HL-60/S4 treated with retinoic acid at 250 ng/mL for 4 days and 3 days (cell line): Measurements from ENCODE around the gene SCAF4.
"Not testable (repeated sequence)": the region's sequence is repeated elsewhere in the genome, so short reads cannot be mapped to it uniquely, and the experiment has no call there.

Experiments
- in situ Hi-C: fragments of 300-500 bp; cut with MboI; formaldehyde crosslinking; loops from 2 replicates; pipeline ENCODE4 v1.7.0; 2022; ENCODE audit warnings: low sequenced_read_pairs

The SCAF4 gene

GRCh38 chr21:31651491-31651890 lies 80.4 kb downstream of the SCAF4 start:
- in situ Hi-C loops, result not testable (repeated sequence)

GRCh38 chr21:31650930-31651329 lies 81.0 kb downstream of the SCAF4 start:
- in situ Hi-C loops, result no loop called here

DNA sequence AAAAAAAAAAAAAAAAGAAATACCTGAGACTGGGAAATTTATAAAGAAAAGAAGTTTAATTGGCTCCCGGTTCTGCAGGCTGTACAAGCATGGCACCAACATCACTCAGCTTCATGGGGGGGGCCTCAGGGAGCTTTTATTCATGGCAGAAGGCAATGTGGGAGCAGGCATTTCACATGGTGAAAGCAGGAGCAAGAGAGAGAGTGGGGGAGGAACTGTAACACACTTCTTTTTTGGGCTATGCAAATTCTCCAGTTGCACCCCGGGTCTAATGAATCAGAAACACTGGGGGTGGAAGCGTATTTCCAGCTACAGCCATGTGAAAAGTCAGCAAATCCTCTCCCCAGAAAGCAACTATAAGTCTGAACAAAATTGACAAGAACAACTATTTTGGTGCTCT lies 84.3 kb downstream of the SCAF4 start:
- in situ Hi-C loops, result no loop called here

- in situ Hi-C loops, result no loop called here
Observed at GRCh38 chr21:31644643-31645042, 87.3 kb downstream of the SCAF4 start.

DNA sequence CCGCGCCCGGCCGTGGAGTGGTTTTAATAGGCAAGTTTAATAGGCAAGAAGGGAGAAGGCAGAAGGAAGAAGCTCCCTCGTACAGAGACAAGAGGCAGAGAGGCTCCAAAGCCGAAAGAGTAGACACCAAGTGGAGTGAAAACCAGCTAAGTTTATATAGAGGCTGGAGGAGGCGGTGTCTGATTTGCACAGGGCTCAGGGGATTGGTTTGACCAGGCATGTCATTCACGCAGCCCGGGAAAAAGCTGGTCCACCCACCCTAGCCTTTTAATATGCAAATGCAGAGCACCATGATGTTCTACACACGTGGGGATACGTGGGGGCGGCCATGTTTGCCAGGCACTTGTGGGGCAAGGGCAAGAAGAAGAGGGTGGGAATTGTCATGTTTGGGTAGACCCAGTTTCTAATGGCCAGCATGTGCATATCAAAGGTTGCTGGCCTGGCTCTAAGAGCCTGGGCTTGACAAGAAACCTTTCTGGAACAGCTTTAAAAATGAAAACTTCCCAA lies 90.4 kb downstream of the SCAF4 start:
- in situ Hi-C loops, result no loop called here

DNA sequence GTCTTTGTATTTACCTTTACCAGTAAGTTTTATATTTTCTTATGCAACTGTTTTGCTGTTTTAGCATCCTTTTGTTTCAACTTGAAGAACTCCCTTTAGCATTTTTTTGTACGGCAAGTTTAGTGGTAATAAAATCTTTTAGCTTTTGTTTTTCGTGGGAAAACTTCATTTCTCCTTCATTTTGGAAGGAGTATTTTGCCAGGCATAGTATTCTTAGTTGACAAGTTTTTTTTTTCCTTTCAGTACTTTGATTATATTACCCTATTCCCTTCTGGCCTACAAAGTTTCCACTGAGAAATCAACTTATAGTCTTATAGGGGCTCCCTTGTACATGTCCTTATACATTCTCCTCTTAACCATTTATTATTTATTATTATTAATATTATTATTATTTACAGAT lies 95.0 kb downstream of the SCAF4 start:
- in situ Hi-C loops, result no loop called here

GRCh38 chr21:31634993-31635392 lies 96.9 kb downstream of the SCAF4 start:
- in situ Hi-C loops, result no loop called here

- in situ Hi-C loops, result not testable (repeated sequence)
Observed at GRCh38 chr21:31631881-31632280, 100.0 kb downstream of the SCAF4 start.

- in situ Hi-C loops, result no loop called here
Observed at GRCh38 chr21:31629972-31630711, 101.8 kb downstream of the SCAF4 start.

GRCh38 chr21:31624961-31625491 lies 106.9 kb downstream of the SCAF4 start:
- in situ Hi-C loops, result no loop called here

DNA sequence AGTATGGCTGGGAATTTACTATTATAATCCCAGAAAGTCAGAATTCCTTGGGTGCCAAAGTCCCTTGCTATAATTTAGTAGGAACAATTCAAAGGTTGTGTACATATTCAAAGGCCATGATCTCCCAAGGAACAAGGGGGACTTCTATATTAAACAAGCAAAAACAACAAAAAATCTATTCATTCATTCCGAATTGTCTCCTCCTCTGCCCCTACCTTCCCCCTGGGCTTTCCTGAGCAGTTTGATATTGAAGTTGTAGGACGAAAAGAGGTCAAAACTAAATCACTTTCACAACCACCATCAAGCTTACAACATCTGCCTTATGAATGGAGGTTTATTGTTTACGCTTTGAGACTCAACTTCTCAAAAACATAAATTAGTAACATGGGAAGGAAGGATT lies 107.7 kb downstream of the SCAF4 start:
- in situ Hi-C loops, result no loop called here

- in situ Hi-C loops, result no loop called here
Observed at GRCh38 chr21:31623664-31624063, 108.3 kb downstream of the SCAF4 start.

DNA sequence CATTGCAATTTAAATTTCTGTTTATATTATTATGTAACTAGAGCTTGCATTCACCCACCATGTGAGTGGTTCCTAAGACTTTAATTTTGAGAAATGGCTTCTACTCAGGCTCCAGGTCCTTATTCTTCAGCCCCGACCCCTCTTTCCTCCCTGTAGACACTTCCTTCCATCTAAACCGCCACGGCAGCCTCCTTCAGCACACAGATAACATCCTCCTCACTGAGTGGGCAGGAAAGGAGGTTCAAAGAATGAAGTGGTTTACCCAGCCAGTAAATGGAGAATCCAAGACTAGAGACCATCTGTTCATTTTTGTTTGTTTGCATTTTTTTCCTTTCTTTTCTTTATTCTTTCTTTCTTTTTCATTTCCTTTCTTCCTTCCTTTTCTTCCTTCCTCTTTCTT lies 109.5 kb downstream of the SCAF4 start:
- in situ Hi-C loops, result no loop called here
